NOMO-1 (cell line): ENCODE data around the gene OR5AN1.

Source experiments
- DNase-seq, 2 experiments: peaks; one replicate each; lab custom pipeline; 2025; ENCODE audit not compliant: unreplicated experiment in 2 of 2; lab: John Stamatoyannopoulos, UW

Gene OR5AN1

DNA sequence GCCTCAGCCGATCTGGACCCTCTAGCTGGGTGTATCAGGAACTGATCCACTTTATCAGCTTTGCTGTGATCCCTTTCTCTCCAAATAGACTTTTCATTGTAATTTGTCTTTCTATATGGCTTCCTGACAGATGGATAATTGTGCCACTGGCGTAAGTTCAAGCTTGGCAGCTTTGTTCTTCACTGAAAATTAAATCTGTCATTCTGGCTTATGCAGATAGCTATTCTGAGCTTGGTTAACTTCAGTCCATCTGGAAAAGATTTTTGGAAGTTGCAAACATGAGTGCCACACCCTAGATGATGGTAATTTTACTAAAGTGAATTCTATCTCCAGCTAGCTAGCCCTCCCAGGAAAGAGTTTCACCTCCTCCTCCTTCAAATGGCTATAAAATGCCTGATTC is 59.5 kb downstream of the OR5AN1 start:
- no peak for DNase-seq
